ES-I3 (cell line): ENCODE measurements around the gene DYRK1A.

ENCODE experiments used
- H3K36me3 ChIP-seq: 2 replicates; pipeline ENCODE4 v1.6.1; 2013; ENCODE audit warnings: mild to moderate bottlenecking, low read length, control low read depth, moderate library complexity; ENCODE audit not compliant: insufficient read depth
- H3K4me1 ChIP-seq: 2 replicates; pipeline ENCODE4 v1.6.1; 2013; ENCODE audit warnings: mild to moderate bottlenecking, control low read depth, low read length; ENCODE audit not compliant: insufficient read depth
- H3K9ac ChIP-seq: 2 replicates; pipeline ENCODE4 v1.6.1; 2013; ENCODE audit warnings: low read depth, mild to moderate bottlenecking, low read length, moderate library complexity
- H3K9me3 ChIP-seq: 2 replicates; pipeline ENCODE4 v1.6.1; 2013; ENCODE audit warnings: mild to moderate bottlenecking, low read length, moderate library complexity; ENCODE audit not compliant: control insufficient read depth, insufficient read depth

DYRK1A gene

DNA sequence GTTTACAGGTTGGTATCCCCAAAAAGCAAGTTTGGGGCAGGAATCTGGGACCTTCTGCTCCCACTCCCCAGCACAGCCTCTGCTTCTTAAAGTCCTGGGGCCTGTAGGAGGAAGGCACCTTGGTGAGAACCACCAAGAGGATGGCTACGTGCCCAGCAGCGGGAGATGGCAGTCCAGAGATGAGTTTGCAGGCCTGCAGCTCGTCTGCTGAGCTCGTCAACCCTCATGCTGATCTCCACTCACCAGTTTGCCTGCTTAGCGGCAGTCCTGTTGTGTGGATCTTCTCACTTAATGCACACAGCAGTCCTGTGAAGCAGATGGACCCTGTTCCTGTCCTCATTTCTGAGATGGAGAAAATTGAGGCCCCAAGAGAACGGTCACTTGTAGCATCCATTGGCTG, 160.5 kb downstream of the DYRK1A start:
- no peaks in the 10 kb centered on the region for H3K36me3 ChIP-seq
- no peaks in the 10 kb centered on the region for H3K9me3 ChIP-seq
- H3K9ac ChIP-seq, result no peak overlapping the region
- H3K4me1 ChIP-seq, result peaks cover 5% of the 10 kb centered on the region; the same call in 1 of the 2 replicates

DNA sequence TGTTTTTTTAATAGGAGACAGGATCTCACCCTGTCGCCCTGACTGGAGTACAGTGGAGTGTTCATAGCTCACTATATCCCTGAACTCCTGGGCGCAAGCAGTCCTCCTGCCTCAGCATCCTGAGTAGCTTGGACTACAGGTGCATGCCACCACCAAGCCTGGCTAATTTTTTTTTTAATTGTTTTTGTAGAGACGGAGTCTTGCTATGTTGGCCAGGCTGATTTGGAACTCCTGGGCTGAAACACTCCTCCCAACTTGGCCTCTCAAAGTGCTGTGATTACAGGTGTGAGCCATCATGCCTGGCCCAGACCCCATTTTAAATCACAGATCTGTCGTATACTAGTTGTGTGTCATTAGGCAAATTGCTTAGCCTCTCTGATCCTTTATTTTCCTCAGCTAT, 161.1 kb downstream of the DYRK1A start:
- Histone ChIP-seq H3K36me3 (no peaks in the 10 kb centered on the region), H3K4me1 (peaks cover 5% of the 10 kb centered on the region; the same call in 1 of the 2 replicates), H3K9me3 (no peaks in the 10 kb centered on the region), H3K9ac (no peak overlapping the region)

DNA sequence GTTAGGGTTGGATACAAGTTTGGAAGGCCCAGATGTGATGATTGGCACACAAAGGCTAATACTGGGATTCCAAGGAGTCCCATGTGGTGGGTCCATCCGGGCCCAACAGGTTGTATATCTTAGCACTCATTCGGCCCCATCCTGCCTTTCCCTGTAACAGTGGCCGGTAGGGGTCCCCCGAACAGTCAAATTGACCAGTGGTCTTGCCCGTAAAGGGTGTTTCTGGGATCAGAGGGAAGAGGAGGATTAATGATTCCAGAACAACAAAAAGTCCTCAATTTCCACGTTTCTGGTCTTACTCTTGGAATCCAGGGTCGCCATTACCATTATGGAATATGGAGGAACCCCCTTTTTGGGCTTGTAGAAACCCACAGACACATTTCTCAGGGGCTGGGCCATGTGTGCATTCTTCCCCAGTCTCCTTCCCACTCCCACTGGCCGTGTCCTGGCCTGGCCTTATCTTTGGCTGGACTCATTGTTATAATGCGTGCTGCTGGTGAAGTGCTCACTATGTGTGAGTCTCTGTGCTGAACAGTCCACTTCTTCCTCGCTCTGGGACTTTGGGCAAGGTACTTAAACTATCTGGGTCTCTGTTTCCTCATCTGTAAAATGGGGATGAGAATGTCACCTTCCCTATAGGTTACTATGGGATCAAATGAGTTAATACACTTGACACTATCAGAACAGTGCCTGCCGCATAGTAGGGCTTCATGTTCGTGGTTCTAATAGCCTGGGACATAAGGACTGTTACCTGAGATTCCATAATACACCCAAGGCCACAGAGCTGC, 161.8 kb downstream of the DYRK1A start:
- Histone ChIP-seq H3K4me1 (peaks cover 10% of the 10 kb centered on the region; the same call in 1 of the 2 replicates), H3K9me3 (no peaks in the 10 kb centered on the region), H3K9ac (no peak overlapping the region), H3K36me3 (no peaks in the 10 kb centered on the region)

DNA sequence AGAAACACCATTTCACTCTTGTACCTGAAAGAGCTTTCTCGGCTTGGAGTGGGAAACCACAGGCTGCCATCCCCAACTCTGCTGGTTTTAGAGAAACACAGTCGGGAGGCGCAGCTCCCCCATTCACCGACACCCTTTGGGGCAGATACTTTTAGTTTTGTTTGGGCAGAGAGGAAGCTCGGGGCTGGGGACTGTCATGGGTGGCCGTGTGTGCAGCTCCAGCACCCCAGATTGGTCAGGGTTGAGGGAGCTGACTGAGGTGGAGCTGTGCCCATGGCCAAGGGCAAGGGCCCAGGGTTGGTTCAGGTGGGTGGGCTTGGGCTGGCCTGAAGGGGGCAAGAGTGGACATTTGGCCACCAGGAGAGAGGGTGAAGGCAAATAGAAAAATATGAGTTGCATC, 163.1 kb downstream of the DYRK1A start:
- Histone ChIP-seq H3K36me3 (no peaks in the 10 kb centered on the region), H3K9ac (no peak overlapping the region)

DNA sequence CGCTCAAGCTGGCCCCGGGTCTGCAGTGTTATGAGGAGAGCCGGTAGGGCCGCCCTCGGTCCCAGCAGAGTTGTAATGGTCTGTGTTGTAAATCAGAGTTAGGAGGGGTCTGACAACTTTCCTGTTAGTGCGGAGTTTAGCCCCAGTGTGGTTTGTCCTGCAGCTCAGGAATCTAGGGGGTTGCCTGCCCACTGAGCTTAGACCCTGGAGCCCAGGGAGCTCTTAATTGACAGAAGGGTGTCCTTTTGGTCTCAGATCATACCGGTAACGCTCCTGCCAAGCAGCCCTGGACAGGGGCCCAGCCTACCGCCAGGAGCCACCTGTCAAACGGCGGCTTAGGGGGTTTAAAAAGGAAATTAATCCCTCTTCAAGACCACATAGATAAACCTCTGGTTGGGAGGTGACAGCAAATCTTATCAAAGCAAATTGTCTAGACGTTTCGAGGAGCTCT, 164.4 kb downstream of the DYRK1A start:
- Histone ChIP-seq H3K4me1 (peaks cover 11% of the 10 kb centered on the region; the same call in 1 of the 2 replicates), H3K9me3 (0 out of 2 replicates have a peak, but pooled peaks cover 5% of the 10 kb centered on the region), H3K36me3 (no peaks in the 10 kb centered on the region), H3K9ac (no peak overlapping the region)

More for the DNA sequence above, 163.1 kb downstream of the DYRK1A start:
- no peaks in the 10 kb centered on the region for H3K9me3 ChIP-seq
- peaks cover 13% of the 10 kb centered on the region; the same call in 1 of the 2 replicates for H3K4me1 ChIP-seq

DNA sequence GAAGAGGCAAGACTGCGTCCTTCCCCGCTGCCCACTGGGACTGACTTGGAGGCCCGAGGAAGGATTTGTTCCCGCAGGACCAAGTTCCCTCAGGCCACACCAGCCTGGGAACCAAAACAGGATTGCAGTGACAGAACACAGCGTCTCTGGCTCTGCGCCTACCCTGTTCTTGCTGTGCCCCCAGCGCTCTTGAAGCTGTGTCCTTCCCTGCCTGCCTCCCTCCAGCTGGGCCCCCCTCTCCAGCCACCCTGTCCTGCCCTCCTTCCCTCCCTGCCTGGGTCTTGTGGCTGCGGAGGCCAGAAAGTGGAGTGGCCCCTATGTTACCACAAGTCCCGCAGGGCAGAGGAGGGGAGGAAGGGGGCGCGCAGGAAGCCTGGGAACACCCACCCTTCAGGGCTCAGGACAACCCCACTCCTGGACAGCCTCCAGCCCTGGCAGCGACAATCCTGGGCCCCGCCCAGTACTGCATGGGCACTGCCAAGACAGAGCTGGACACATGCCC, 164.9 kb downstream of the DYRK1A start:
- Histone ChIP-seq H3K9me3 (0 out of 2 replicates have a peak, but pooled peaks cover 5% of the 10 kb centered on the region), H3K4me1 (peaks cover 11% of the 10 kb centered on the region; the same call in 1 of the 2 replicates), H3K9ac (no peak overlapping the region), H3K36me3 (no peaks in the 10 kb centered on the region)

DNA sequence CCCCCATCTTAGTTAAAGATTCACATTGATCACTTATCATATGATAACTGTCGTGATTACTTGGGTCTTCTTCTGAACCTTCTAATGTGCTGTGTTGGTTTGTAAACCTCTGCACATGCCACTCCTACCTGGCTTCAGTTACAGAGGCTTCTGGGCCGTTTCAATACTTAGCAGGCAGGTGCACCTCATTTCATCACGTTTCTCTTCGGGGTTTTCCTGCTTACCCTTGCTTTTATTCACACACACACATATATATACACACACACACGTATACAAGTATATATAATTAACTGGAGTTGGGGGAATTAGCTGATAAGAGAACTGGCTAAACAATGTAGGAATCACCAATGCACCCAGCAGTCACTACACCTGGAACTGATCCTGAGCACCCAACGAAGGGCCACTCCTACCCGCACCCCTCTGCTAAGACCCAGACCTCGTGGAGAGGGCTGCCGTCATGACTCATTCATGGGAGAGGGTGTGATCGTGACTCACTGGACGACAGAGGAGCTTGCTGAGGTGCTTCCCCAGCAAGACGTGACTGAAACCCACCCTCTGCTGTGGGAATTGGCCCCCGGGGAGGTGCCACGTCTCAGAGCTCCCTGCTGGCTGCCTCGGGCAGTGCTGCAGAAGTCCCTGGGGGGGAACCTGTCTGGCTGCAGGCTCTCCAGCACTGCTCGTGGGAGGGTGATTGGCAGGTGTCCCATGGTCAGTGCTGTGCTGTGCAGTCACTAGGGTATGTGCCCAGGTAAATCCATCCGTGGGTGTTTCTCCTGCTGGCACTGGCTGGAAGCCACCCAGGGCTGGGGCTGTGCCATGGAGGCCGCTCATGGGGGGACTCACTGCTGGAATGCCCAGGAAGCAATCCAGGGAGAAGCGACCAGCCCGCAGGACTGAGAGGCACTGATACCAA, 166.6 kb downstream of the DYRK1A start:
- H3K9ac ChIP-seq, result no peak overlapping the region
- H3K36me3 ChIP-seq, result no peaks in the 10 kb centered on the region
- H3K9me3 ChIP-seq, result 0 out of 2 replicates have a peak, but pooled peaks cover 5% of the 10 kb centered on the region
- peaks cover 11% of the 10 kb centered on the region; the same call in 1 of the 2 replicates for H3K4me1 ChIP-seq

DNA sequence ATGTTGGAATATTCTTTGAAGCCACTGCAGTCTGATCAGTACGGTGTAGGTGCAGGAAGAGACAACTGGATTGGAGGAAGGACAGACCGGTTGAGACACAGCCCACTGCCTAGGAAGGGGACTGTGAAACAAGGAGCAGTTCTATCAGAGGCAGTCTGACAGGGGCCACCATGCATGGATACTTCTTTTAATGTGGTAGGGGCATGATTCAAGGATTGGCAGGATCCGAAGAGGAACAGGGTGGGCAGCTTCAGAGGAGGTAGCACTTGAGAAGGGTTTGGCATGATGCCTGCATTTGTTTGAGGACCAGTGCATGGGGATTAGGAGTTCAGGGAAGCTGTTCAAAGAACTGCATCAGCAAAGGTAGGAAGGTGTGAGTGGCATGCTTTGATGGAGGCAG, 167.9 kb downstream of the DYRK1A start:
- no peak overlapping the region for H3K9ac ChIP-seq
- peaks cover 11% of the 10 kb centered on the region; the same call in 1 of the 2 replicates for H3K4me1 ChIP-seq
- no peaks in the 10 kb centered on the region for H3K36me3 ChIP-seq
- H3K9me3 ChIP-seq, result 0 out of 2 replicates have a peak, but pooled peaks cover 5% of the 10 kb centered on the region

DNA sequence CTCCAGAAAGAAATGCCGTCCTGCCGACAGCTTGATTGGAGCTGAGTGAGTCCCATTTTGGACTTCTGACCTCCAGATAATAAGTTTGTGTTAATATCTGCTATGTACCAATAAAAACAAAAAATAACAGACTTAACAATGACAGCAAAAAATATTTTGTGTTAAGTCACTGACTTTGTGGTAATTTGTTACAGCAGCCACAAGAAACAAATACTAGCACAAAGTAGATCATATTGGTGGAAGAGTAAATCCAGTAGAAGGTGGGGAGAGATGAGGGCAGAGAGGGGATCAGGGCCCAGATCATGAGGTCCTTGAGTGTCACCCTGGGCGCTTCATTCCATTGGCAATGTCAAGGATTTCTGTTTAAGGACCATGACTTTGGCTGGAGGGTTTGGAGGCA, 168.6 kb downstream of the DYRK1A start:
- peaks cover 11% of the 10 kb centered on the region; the same call in 1 of the 2 replicates for H3K4me1 ChIP-seq
- H3K36me3 ChIP-seq, result no peaks in the 10 kb centered on the region
- 0 out of 2 replicates have a peak, but pooled peaks cover 5% of the 10 kb centered on the region for H3K9me3 ChIP-seq
- no peak overlapping the region for H3K9ac ChIP-seq

DNA sequence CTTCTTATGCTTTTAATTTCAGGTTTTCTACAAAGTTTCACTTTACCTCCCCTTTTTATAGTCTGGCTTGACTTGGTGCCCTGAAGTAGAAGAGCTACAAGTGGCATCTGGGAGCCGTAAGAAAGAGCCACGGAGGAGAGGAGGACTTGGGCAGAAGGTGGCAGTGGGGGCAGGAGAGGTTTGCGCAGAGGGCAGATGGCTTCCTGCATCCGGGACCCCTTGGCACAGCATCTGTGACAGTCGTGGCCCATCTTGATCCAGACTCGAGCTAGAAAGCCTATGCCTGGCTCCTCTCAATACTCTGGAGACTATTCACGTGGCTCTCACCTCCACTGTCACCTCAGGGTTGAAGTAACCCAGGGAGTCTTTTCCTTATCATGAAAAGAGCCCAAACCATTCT, 169.1 kb downstream of the DYRK1A start:
- Histone ChIP-seq H3K36me3 (no peaks in the 10 kb centered on the region), H3K9me3 (0 out of 2 replicates have a peak, but pooled peaks cover 5% of the 10 kb centered on the region), H3K4me1 (peaks cover 11% of the 10 kb centered on the region; the same call in 1 of the 2 replicates), H3K9ac (no peak overlapping the region)

DNA sequence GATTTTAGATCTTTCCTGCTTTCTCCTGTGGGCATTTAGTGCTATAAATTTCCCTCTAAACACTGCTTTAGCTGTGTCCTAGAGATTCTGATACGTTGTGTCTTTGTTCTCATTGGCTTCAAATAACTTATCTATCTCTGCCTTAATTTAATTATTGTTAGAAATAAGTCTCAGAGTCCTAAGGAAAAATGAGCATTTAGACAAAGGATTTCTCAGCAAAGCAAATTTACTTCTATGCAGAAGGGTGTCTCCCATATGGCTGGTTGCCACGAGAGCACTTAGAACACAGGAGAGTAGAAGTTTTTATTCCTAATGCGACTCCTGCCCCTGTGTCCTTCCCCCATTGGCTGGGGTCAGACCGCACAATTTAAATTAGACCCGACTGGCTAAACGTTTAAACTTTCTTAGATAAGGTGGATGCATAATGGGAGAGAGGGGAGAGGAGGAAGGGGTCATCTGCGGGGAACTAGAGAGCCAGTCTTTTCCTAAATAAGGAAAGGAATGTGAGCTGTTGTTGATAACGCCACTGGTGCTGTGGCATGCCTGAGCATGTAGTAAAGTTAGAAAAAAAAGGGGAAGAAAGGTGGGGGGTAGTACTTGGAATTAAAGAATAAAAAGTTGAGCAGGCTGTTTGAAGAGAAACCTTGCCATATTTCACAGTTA, 170.2 kb downstream of the DYRK1A start:
- H3K36me3 ChIP-seq, result no peaks in the 10 kb centered on the region
- 0 out of 2 replicates have a peak, but pooled peaks cover 5% of the 10 kb centered on the region for H3K9me3 ChIP-seq
- H3K4me1 ChIP-seq, result peaks cover 8% of the 10 kb centered on the region; the same call in 1 of the 2 replicates
- H3K9ac ChIP-seq, result no peak overlapping the region

DNA sequence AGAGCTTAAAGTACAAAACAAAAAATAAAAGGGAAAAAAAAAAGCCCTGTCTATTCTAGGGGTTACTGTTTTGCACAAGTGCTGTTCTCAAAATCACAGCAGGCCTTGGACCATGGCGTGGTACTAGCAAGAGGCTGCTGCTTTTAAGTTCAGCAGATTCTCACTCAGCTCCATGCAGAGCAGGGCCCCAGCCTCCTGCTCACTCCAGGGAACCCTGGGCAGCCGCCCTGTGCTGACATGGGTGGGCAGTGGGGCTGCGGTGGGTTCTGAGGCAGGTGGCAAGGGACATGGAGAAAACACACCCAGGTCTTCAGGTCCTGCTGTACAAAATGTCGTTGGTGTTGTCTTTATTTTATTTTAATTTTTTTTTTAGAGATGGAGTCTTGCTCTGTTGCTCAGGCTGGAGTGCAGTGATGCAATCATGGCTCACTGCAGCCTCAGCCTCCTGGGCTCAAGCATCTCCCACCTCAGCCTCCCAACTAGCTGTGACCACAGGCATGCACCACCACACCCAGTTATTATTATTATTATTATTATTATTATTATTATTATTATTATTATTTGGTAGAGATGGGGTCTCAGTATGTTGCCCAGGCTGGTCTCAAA, 170.9 kb downstream of the DYRK1A start:
- Histone ChIP-seq H3K4me1 (peaks cover 8% of the 10 kb centered on the region; the same call in 1 of the 2 replicates), H3K9me3 (0 out of 2 replicates have a peak, but pooled peaks cover 5% of the 10 kb centered on the region), H3K36me3 (no peaks in the 10 kb centered on the region), H3K9ac (no peak overlapping the region)

DNA sequence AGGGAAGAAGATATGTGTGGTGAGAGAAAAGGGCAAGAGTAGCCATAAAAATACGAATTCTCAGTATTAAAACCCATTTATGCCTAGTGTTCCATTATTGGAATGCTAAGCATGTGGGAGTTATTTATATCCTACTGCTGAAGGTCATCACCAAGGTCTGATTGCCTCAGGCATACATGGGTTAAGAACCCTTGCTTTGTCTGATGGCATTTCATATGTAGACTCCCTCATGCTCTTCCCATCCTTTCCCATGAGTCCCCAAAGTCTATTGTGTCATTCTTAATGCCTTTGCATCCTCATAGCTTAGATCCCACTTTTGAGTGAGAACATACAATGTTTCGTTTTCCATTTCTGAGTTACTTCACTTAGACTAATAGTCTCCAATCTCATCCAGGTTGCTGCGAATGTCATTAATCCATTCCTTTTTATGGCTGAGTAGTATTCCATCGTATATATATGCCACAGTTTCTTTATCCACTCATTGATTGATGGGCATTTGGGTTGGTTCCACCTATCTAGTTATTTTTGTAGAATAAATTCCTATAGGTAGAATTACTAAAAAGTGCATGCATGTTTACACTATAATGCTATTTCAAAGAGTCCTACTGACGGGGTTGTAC, 172.5 kb downstream of the DYRK1A start:
- Histone ChIP-seq H3K36me3 (no peaks in the 10 kb centered on the region), H3K4me1 (no peaks in the 10 kb centered on the region), H3K9me3 (0 out of 2 replicates have a peak, but pooled peaks cover 5% of the 10 kb centered on the region), H3K9ac (no peak overlapping the region)
